Left lung (tissue), 10 donors: ENCODE data around the gene LINGO1. TPM values are rescaled to one million over a fixed set of nuclear protein-coding genes. Genes with fewer than 3 reads are reported as not detected.
A peak's percentile ranks its signal among the peaks of the same experiment; 100 is the strongest.

ENCODE experiments used
- ATAC-seq: fragments of 200-7000 bp; cut with Tn5 transposase; one replicate; pipeline ENCODE4 v1.9.1; 2020; ENCODE audit warnings: moderate library complexity
- DNase-seq, 4 donors: peaks; one replicate each; pipeline ENCODE4 v3.0.0-alpha.2; 2013 to 2020
- H3K27ac ChIP-seq, 2 donors: fragments of 200-600 bp; sonication (generic) in 1 of 2; one replicate each; pipeline versions ENCODE4 v1.5.0 to v1.8.0; 2020 to 2021
- H3K27me3 ChIP-seq, 2 donors: fragments of 200-600 bp; sonication (generic) in 1 of 2; one replicate each; pipeline versions ENCODE4 v1.5.0 to v1.8.0; 2020 to 2021
- H3K36me3 ChIP-seq, 2 donors: fragments of 200-600 bp; sonication (generic) in 1 of 2; one replicate each; pipeline versions ENCODE4 v1.5.0 to v1.8.0; 2020 to 2021
- H3K4me1 ChIP-seq, 2 donors: fragments of 200-600 bp; one replicate each; pipeline ENCODE4 v1.8.0; 2021
- H3K4me3 ChIP-seq, 2 donors: fragments of 200-600 bp; sonication (generic) in 1 of 2; one replicate each; pipeline versions ENCODE4 v1.5.0 to v1.8.0; 2020 to 2021; ENCODE audit warnings: mild to moderate bottlenecking in 1 of 2
- H3K9me3 ChIP-seq, 2 donors: fragments of 200-600 bp; sonication (generic) in 1 of 2; one replicate each; pipeline versions ENCODE4 v1.5.0 to v1.8.0; 2020 to 2021
- intact Hi-C, 2 donors: fragments of 100-400 bp; cut with DNase I; formaldehyde crosslinking; loops; one replicate each; pipeline versions ENCODE4 v1.11.2 to v1.14.2; 2022
- polyA plus RNA-seq, 6 donors: library from polyadenylated mRNA; unstranded; fragments of 120-200 nt; gene quantifications; one replicate each; pipeline ENCODE4 v1.2.1, GENCODE V29; 2013; ENCODE audit not compliant: insufficient read length in 6 of 6
- total RNA-seq, 2 donors: library from RNA; stranded (reverse); fragmentation: NEBNext Ultra II Directional; extraction: Animal tissue kit (Norgen Biotek cat#: 25700); gene quantifications; one replicate each; pipeline ENCODE4 v1.2.1, GENCODE V29; 2021
- TF ChIP-seq, protein P1 (sequence below), 2 donors: fragments of 200-600 bp; sonication (generic) in 1 of 2; IDR thresholded peaks; one replicate each; pipeline versions ENCODE4 v1.5.0 to v1.8.0; 2021; ENCODE audit warnings: antibody characterized with exemption in 2 of 2
- donor health status: DM: no; HTN: yes; CAD: no.
- donor health status: DM: no; HTN: no; CAD: no.

Gene LINGO1
- total and polyA plus RNA-seq, 8 donors: 0.99 to 19.6 (median 14.1) TPM

- no peak overlapping the region for H3K4me3 ChIP-seq
- H3K36me3 ChIP-seq: no peaks in the 10 kb centered on the region
- TF ChIP-seq, protein P1, sequence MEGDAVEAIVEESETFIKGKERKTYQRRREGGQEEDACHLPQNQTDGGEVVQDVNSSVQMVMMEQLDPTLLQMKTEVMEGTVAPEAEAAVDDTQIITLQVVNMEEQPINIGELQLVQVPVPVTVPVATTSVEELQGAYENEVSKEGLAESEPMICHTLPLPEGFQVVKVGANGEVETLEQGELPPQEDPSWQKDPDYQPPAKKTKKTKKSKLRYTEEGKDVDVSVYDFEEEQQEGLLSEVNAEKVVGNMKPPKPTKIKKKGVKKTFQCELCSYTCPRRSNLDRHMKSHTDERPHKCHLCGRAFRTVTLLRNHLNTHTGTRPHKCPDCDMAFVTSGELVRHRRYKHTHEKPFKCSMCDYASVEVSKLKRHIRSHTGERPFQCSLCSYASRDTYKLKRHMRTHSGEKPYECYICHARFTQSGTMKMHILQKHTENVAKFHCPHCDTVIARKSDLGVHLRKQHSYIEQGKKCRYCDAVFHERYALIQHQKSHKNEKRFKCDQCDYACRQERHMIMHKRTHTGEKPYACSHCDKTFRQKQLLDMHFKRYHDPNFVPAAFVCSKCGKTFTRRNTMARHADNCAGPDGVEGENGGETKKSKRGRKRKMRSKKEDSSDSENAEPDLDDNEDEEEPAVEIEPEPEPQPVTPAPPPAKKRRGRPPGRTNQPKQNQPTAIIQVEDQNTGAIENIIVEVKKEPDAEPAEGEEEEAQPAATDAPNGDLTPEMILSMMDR (IDR thresholded peaks at IDR 0.05): no peak
- no peak overlapping the region for H3K27ac ChIP-seq
- intact Hi-C loops: no loop called here
- peak in 1 of 4 donors; percentile 28 for DNase-seq
- peaks cover 0 to 23% of the 10 kb centered on the region in 2 donors for H3K4me1 ChIP-seq
- no peak for ATAC-seq
- peaks cover 29 to 53% of the 10 kb centered on the region in 2 donors for H3K27me3 ChIP-seq
- no peaks in the 10 kb centered on the region for H3K9me3 ChIP-seq
Observed at GRCh38 chr15:77629070-77630030, 3.4 kb downstream of the LINGO1 start.

GRCh38 chr15:77628010-77628409, 4.7 kb downstream of the LINGO1 start:
- no peak overlapping the region for H3K4me3 ChIP-seq
- TF ChIP-seq, protein P1 (IDR thresholded peaks at IDR 0.05): no peak
- no peak for ATAC-seq
- DNase-seq: no peak
- peaks cover 21 to 40% of the 10 kb centered on the region in 2 donors for H3K27me3 ChIP-seq
- peaks cover 0 to 9% of the 10 kb centered on the region in 2 donors for H3K4me1 ChIP-seq
- no peaks in the 10 kb centered on the region for H3K9me3 ChIP-seq
- intact Hi-C loops: no loop called here
- no peak overlapping the region for H3K27ac ChIP-seq
- no peaks in the 10 kb centered on the region for H3K36me3 ChIP-seq

DNA sequence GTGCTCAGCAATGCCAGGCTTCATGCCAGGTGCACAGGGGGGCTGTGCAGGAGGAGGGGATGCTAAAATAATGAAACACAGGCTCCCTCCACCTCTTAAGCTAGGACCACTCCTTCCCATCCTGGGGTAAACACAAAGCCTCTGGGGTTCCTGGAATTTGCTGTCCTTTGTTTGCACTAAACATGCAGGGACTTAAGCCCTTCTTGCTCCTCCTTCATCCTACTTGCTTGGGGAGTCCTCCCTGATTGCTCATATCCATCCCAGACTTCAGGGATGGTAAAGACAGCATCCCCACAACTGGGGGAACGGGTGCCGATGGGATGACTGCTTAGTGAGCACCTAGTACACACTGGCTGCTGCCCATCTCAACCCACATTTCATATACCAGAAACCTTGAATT, 5.1 kb downstream of the LINGO1 start:
- intact Hi-C loops: no loop called here
- ATAC-seq (no peak), DNase-seq (no peak)
- Histone ChIP-seq H3K36me3 (no peaks in the 10 kb centered on the region), H3K4me3 (no peak overlapping the region), H3K4me1 (peaks cover 0 to 6% of the 10 kb centered on the region in 2 donors), H3K9me3 (no peaks in the 10 kb centered on the region), H3K27me3 (peaks cover 18 to 36% of the 10 kb centered on the region in 2 donors), H3K27ac (no peak overlapping the region)
- TF ChIP-seq, protein P1 (IDR thresholded peaks at IDR 0.05): no peak

GRCh38 chr15:77627067-77627466, 5.6 kb downstream of the LINGO1 start:
- Histone ChIP-seq H3K4me3 (no peak overlapping the region), H3K27me3 (peaks cover 17 to 33% of the 10 kb centered on the region in 2 donors), H3K9me3 (no peaks in the 10 kb centered on the region), H3K36me3 (no peaks in the 10 kb centered on the region), H3K27ac (no peak overlapping the region), H3K4me1 (peaks cover 0 to 4% of the 10 kb centered on the region in 2 donors)
- intact Hi-C loops: no loop called here
- DNase-seq (no peak), ATAC-seq (no peak)
- TF ChIP-seq, protein P1 (IDR thresholded peaks at IDR 0.05): no peak

- H3K36me3 ChIP-seq: no peaks in the 10 kb centered on the region
- H3K4me1 ChIP-seq: no peaks in the 10 kb centered on the region
- no peaks in the 10 kb centered on the region for H3K9me3 ChIP-seq
- ATAC-seq (no peak), DNase-seq (no peak)
- TF ChIP-seq, protein P1 (IDR thresholded peaks at IDR 0.05): no peak
- H3K27me3 ChIP-seq: peaks cover 7 to 22% of the 10 kb centered on the region in 2 donors
- no peak overlapping the region for H3K4me3 ChIP-seq
- no peak overlapping the region for H3K27ac ChIP-seq
- intact Hi-C loops: no loop called here
Observed at GRCh38 chr15:77626002-77626401, 6.7 kb downstream of the LINGO1 start.
